8988T (cell line): ENCODE data around the gene DEPDC5.

Source experiments
- DNase-seq: peaks from one replicate; pipeline ENCODE4 v3.0.0; 2011

Gene DEPDC5

GRCh38 chr22:31952472-31952871 lies 198.7 kb downstream of the DEPDC5 start:
- DNase-seq: no peak

DNA sequence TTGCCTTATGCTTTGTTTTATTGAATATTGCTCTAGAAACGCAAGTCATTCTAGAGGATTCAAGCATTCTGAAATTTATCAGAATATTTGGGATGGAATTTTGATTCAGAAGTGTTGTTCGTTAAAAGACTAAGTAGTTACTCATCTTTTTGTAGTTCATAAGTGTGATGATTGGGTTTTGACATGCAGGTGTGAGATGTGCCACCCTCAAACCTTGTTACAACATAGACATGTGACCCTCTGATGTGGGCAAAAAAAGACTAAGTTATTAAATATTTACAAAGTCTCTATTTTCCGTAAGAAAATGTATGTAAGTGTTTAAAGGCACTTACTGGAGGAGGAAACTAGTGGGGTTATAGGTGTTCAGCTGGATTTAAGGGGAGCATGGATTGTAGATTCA lies 199.4 kb downstream of the DEPDC5 start:
- DNase-seq: no peak

DNA sequence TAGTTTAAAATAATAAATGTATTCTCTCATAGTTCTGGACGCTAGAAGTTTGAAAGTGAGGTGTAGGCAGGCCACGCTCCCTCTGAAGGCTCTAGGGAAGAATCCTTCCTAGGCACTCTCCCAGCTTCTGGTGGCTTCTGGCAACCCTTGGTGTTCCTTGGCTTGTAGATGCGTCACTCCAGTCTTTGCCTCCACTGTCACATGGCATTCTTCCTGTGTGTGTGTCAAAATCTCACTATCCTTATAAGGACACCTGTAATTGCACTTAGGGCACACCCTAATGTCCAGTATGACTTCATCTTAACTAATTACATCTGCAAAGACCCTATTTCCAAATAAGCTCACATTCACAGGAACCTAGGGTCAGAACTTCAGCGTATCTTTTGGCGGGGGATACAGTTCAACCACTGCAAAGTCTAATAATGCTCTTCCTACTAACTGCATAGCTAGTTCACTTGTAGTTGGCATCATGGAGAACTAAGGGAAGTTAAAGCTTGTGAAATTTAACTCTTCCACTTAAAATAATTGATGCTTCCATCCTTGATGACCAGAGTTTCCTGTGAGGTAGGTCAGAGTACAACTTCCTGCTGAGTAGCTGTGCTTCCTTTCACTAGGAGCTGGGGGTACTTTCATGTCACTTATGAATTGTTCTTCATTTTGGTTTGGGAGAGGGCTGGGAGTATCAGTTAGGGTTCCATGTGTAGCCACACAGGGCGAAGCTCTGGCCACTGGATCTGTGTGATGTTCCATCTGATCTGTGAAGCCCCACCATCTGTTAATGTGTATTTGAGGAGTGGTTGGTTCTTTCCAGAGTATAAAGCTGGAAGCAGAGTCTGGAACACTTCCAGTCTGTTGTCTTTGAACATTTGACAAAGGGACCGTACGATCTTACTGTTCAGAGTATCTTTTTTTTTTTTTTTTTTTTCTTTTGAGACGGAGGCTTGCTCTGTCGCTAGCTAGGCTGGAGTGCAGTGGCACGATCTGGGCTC lies 201.0 kb downstream of the DEPDC5 start:
- no peak for DNase-seq

DNA sequence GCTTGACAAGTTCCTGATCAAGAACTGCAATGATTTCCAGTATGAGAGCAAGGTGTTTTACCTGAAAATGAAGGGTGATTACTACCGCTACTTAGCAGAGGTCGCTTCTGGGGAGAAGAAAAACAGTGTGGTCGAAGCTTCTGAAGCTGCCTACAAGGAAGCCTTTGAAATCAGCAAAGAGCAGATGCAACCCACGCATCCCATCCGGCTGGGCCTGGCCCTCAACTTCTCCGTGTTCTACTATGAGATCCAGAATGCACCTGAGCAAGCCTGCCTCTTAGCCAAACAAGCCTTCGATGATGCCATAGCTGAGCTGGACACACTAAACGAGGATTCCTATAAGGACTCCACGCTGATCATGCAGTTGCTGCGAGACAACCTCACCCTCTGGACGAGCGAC lies 202.5 kb downstream of the DEPDC5 start:
- DNase-seq: no peak
